Muscle of leg (tissue), 16 donors: ENCODE measurements around the gene GYPE. TPM values are rescaled to one million over a fixed set of nuclear protein-coding genes. Genes with fewer than 3 reads are reported as not detected.
"Not testable (repeated sequence)": the region's sequence is repeated elsewhere in the genome, so short reads cannot be mapped to it uniquely, and the experiment has no call there.

Experiments
- DNase-seq: peaks from one replicate; pipeline ENCODE4 v3.0.0; 2013
- H3K27ac ChIP-seq: one replicate; pipeline ENCODE4 v1.5.1; 2013; ENCODE audit warnings: mild to moderate bottlenecking, low read length, control low read depth
- H3K27me3 ChIP-seq: one replicate; pipeline ENCODE4 v1.6.1; 2013; ENCODE audit warnings: low read length; ENCODE audit not compliant: control insufficient read depth, insufficient read depth
- H3K36me3 ChIP-seq: one replicate; pipeline ENCODE4 v1.6.1; 2013; ENCODE audit warnings: low read length; ENCODE audit not compliant: control insufficient read depth, insufficient read depth
- H3K4me1 ChIP-seq: one replicate; pipeline ENCODE4 v1.6.1; 2013; ENCODE audit warnings: low read length; ENCODE audit not compliant: control insufficient read depth, insufficient read depth
- H3K4me3 ChIP-seq: one replicate; pipeline ENCODE4 v1.5.1; 2013; ENCODE audit warnings: low read length, control low read depth
- H3K9me3 ChIP-seq: replicated peaks from 2 replicates; pipeline ENCODE4 v1.6.1; 2013; ENCODE audit warnings: low read depth, low read length; ENCODE audit not compliant: control insufficient read depth
- WGBS: methylation state at CpG from one replicate; pipeline ENCODE4 v1.1.5; 2013; ENCODE audit warnings: missing lambda C conversion rate; ENCODE audit not compliant: insufficient coverage; 5-methylcytosine and 5-hydroxymethylcytosine counted together
- long read RNA-seq, 11 donors: transcript quantifications; one replicate each; lab custom pipeline, GENCODE V29; 2026
- polyA plus RNA-seq, 8 donors: library from polyadenylated mRNA; unstranded; fragments of 120-200 nt; gene quantifications; one replicate each; pipeline versions ENCODE4 v1.2.1 to v1.2.3, GENCODE V29; 2013; ENCODE audit warnings: inconsistent platforms in 1 of 8, low replicate concordance in 1 of 8; ENCODE audit not compliant: insufficient read length in 8 of 8, insufficient read depth in 1 of 8
- total RNA-seq: library from RNA; stranded (reverse); fragments of 120-200 nt; gene quantifications from one replicate; pipeline ENCODE4 v1.2.4, GENCODE V29; 2013

The GYPE gene
- 1.2 TPM for total RNA-seq
- 1 to 10 TPM; 1.1 to 2.2 (median 1.8) TPM for polyA plus RNA-seq
- long read RNA-seq, donor 1: 0 reads
- long read RNA-seq, donor 2: 0 reads
- long read RNA-seq, donor 3: 0 reads
- long read RNA-seq, donor 4: 0 reads
- long read RNA-seq, donor 5: 0 reads
- long read RNA-seq, donor 6: 0 reads
- long read RNA-seq, donor 7, partial matches to known transcripts: 0 of 1 reads
- long read RNA-seq, donor 7, other reads (novel, unspliced or antisense): 0 of 1 reads
- long read RNA-seq, donor 8: 0 reads
- long read RNA-seq, donor 9, partial matches to known transcripts: 0 of 1 reads
- long read RNA-seq, donor 9, other reads (novel, unspliced or antisense): 0 of 1 reads
- long read RNA-seq, donor 10: 0 reads
- long read RNA-seq, donor 11: 0 reads

GRCh38 chr4:143905440-143905839 lies at the start of gene GYPE:
Gene GYPE (minus strand): TSS chr4:143905559. CDS start chr4:143905507, 52 bp downstream.
- not testable (repeated sequence) for H3K36me3 ChIP-seq, H3K9me3 ChIP-seq, DNase-seq, H3K27me3 ChIP-seq, H3K4me3 ChIP-seq, H3K4me1 ChIP-seq, H3K27ac ChIP-seq
- WGBS: no CpG with 5 or more reads among the region's 2 CpGs

- not testable (repeated sequence) for DNase-seq, H3K27me3 ChIP-seq, H3K4me3 ChIP-seq, H3K36me3 ChIP-seq, H3K4me1 ChIP-seq, H3K9me3 ChIP-seq, H3K27ac ChIP-seq
Measured at GRCh38 chr4:143951458-143951972, 46.2 kb upstream of the GYPE start.

- H3K36me3 ChIP-seq, H3K9me3 ChIP-seq, H3K4me3 ChIP-seq, DNase-seq, H3K27me3 ChIP-seq, H3K4me1 ChIP-seq, H3K27ac ChIP-seq: not testable (repeated sequence)
- 91% methylated on average over 3 of the region's 4 CpGs for WGBS
Measured at GRCh38 chr4:143950967-143951366, 45.6 kb upstream of the GYPE start.

- not testable (repeated sequence) for DNase-seq, H3K4me1 ChIP-seq, H3K4me3 ChIP-seq, H3K36me3 ChIP-seq, H3K27ac ChIP-seq, H3K9me3 ChIP-seq, H3K27me3 ChIP-seq
- WGBS: 80% methylated on average over 1 of the region's 1 CpG
Measured at GRCh38 chr4:143950185-143950584, 44.8 kb upstream of the GYPE start.

- H3K4me3 ChIP-seq, DNase-seq, H3K4me1 ChIP-seq, H3K27ac ChIP-seq, H3K9me3 ChIP-seq, H3K27me3 ChIP-seq, H3K36me3 ChIP-seq: not testable (repeated sequence)
- WGBS: no CpG with 5 or more reads among the region's 1 CpG
Measured at GRCh38 chr4:143947493-143947892, 42.1 kb upstream of the GYPE start.

GRCh38 chr4:143940708-143941107 lies 35.3 kb upstream of the GYPE start:
- H3K9me3 ChIP-seq, H3K27ac ChIP-seq, H3K4me1 ChIP-seq, H3K36me3 ChIP-seq, DNase-seq, H3K27me3 ChIP-seq, H3K4me3 ChIP-seq: not testable (repeated sequence)
- no CpG with 5 or more reads among the region's 2 CpGs for WGBS

GRCh38 chr4:143939528-143939927 lies 34.2 kb upstream of the GYPE start:
- no peak for DNase-seq
- Histone ChIP-seq H3K9me3 (no peaks in the 10 kb centered on the region), H3K36me3 (no peaks in the 10 kb centered on the region), H3K4me3 (no peak overlapping the region), H3K27me3 (no peaks in the 10 kb centered on the region), H3K4me1 (no peaks in the 10 kb centered on the region), H3K27ac (no peak overlapping the region)
- WGBS: no CpG with 5 or more reads among the region's 2 CpGs

GRCh38 chr4:143938890-143939289 lies 33.5 kb upstream of the GYPE start:
- DNase-seq, H3K27ac ChIP-seq, H3K9me3 ChIP-seq, H3K36me3 ChIP-seq, H3K4me3 ChIP-seq, H3K27me3 ChIP-seq, H3K4me1 ChIP-seq: not testable (repeated sequence)
- WGBS: no CpG with 5 or more reads among the region's 4 CpGs

GRCh38 chr4:143921181-143921580 lies 15.8 kb upstream of the GYPE start:
- 94% methylated on average over 3 of the region's 6 CpGs for WGBS

GRCh38 chr4:143916485-143916884 lies 11.1 kb upstream of the GYPE start:
- H3K4me3 ChIP-seq, H3K36me3 ChIP-seq, H3K27me3 ChIP-seq, H3K9me3 ChIP-seq, H3K27ac ChIP-seq, DNase-seq, H3K4me1 ChIP-seq: not testable (repeated sequence)
- WGBS: no CpG with 5 or more reads among the region's 5 CpGs

More at GRCh38 chr4:143921181-143921580, 15.8 kb upstream of the GYPE start:
- no peak for DNase-seq
- Histone ChIP-seq H3K4me3 (no peak overlapping the region), H3K9me3 (no peaks in the 10 kb centered on the region), H3K4me1 (no peaks in the 10 kb centered on the region), H3K27me3 (no peaks in the 10 kb centered on the region), H3K27ac (no peak overlapping the region), H3K36me3 (no peaks in the 10 kb centered on the region)
